HepG2 (cell line): Measurements from ENCODE around the gene EFCAB11.

Experiments used
- EHMT2 ChIP-seq: fragments of 200-600 bp; sonication (generic); IDR thresholded peaks from 2 replicates; pipeline ENCODE4 v1.7.0; 2017; ENCODE audit warnings: antibody characterized with exemption, low read depth, low read length, borderline replicate concordance
- FOSL2 ChIP-seq: sonication (generic); formaldehyde crosslinking; IDR thresholded peaks from 2 replicates; pipeline ENCODE4 v1.4.0; 2020; ENCODE audit warnings: missing genetic modification reagents
- NFE2L2 ChIP-seq: fragments of 150-350 bp; IDR thresholded peaks from 2 replicates; pipeline ENCODE4 v1.6.1; 2014; ENCODE audit warnings: low read length
- ZKSCAN5 ChIP-seq: sonication (generic); formaldehyde crosslinking; IDR thresholded peaks from 2 replicates; pipeline ENCODE4 v1.5.1; 2020; ENCODE audit warnings: mild to moderate bottlenecking, missing genetic modification reagents
- ZNF274 ChIP-seq: sonication (generic); formaldehyde crosslinking; IDR thresholded peaks from 2 replicates; pipeline ENCODE4 v1.5.1; 2020; ENCODE audit warnings: mild to moderate bottlenecking, missing genetic modification reagents
- TF ChIP-seq, protein P1 (sequence below): IDR thresholded peaks from 2 replicates; pipeline ENCODE4 v1.6.1; 2016; ENCODE audit warnings: low read depth, missing genetic modification reagents, missing compliant biosample characterization

DNA sequence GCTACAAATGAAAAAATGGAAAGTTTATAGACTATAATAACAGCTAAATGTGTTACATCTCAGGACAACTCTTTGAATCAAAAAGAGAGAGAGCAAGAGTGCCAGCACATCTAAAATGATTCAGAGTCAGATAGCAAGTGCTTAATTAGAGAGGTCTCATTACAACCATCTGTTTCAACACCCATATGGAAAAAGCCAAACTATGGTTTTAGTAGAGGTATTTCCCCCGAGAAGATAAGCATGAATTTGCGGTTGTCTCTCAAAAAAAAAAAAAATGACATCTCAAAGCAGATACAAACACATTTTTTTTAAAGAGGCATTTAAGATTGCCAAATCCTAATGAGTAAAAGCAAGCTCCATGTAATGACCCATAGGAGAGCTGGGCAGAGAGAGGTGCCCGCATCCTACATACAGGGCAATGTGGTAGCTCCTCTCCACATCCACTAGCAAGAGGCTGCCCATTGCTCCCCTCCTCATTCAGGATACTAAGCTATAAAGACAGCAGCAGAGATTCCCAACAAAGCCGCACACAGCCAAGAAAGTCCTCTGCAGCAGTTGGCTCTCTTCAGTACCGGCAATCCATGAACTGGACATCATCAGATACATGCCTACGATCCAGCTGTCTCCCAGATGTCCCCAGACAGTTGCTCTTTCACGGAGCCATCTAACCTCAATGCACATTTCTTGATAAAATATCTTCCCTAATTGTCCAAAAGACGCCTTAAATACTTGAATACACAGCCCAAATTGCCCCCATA, 100.4 kb downstream of the EFCAB11 start:
- TF ChIP-seq NFE2L2 (no peak), EHMT2 (no peak), ZNF274 (CRISPR knock-in tag) (no peak), ZKSCAN5 (CRISPR knock-in tag) (no peak), FOSL2 (CRISPR knock-in tag) (no peak)
- TF ChIP-seq, protein P1, sequence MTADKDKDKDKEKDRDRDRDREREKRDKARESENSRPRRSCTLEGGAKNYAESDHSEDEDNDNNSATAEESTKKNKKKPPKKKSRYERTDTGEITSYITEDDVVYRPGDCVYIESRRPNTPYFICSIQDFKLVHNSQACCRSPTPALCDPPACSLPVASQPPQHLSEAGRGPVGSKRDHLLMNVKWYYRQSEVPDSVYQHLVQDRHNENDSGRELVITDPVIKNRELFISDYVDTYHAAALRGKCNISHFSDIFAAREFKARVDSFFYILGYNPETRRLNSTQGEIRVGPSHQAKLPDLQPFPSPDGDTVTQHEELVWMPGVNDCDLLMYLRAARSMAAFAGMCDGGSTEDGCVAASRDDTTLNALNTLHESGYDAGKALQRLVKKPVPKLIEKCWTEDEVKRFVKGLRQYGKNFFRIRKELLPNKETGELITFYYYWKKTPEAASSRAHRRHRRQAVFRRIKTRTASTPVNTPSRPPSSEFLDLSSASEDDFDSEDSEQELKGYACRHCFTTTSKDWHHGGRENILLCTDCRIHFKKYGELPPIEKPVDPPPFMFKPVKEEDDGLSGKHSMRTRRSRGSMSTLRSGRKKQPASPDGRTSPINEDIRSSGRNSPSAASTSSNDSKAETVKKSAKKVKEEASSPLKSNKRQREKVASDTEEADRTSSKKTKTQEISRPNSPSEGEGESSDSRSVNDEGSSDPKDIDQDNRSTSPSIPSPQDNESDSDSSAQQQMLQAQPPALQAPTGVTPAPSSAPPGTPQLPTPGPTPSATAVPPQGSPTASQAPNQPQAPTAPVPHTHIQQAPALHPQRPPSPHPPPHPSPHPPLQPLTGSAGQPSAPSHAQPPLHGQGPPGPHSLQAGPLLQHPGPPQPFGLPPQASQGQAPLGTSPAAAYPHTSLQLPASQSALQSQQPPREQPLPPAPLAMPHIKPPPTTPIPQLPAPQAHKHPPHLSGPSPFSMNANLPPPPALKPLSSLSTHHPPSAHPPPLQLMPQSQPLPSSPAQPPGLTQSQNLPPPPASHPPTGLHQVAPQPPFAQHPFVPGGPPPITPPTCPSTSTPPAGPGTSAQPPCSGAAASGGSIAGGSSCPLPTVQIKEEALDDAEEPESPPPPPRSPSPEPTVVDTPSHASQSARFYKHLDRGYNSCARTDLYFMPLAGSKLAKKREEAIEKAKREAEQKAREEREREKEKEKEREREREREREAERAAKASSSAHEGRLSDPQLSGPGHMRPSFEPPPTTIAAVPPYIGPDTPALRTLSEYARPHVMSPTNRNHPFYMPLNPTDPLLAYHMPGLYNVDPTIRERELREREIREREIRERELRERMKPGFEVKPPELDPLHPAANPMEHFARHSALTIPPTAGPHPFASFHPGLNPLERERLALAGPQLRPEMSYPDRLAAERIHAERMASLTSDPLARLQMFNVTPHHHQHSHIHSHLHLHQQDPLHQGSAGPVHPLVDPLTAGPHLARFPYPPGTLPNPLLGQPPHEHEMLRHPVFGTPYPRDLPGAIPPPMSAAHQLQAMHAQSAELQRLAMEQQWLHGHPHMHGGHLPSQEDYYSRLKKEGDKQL (CRISPR knock-in tag) = no peak
